GM12864 (cell line): ENCODE results near the gene VAV3.

ENCODE experiments used
- DNase-seq: peaks from one replicate; pipeline ENCODE4 v3.0.0-alpha.2; 2011; ENCODE audit warnings: low read depth
- H3K4me3 ChIP-seq: 2 replicates; pipeline ENCODE4 v1.5.1; 2011; ENCODE audit warnings: mild to moderate bottlenecking, low read depth, low read length, control low read depth
- CTCF ChIP-seq: IDR thresholded peaks from 2 replicates; pipeline ENCODE4 v1.5.1; 2011; ENCODE audit warnings: low read depth, mild to moderate bottlenecking, moderate library complexity, low read length, control low read depth, inconsistent platforms; ENCODE audit errors: missing control alignments

The VAV3 gene

GRCh38 chr1:107547363-107548155 is 417.4 kb downstream of the VAV3 start:
- no peak overlapping the region for H3K4me3 ChIP-seq
- no peak for TF ChIP-seq CTCF
- DNase-seq = no peak

GRCh38 chr1:107546576-107546975 is 418.4 kb downstream of the VAV3 start:
- TF ChIP-seq CTCF = no peak
- H3K4me3 ChIP-seq = no peak overlapping the region
- no peak for DNase-seq

GRCh38 chr1:107545879-107546278 is 419.1 kb downstream of the VAV3 start:
- no peak for TF ChIP-seq CTCF
- no peak overlapping the region for H3K4me3 ChIP-seq
- DNase-seq = no peak

GRCh38 chr1:107545056-107545577 is 419.9 kb downstream of the VAV3 start:
- H3K4me3 ChIP-seq = no peak overlapping the region
- DNase-seq = no peak
- TF ChIP-seq CTCF = no peak

GRCh38 chr1:107544285-107544684 is 420.7 kb downstream of the VAV3 start:
- no peak overlapping the region for H3K4me3 ChIP-seq
- no peak for DNase-seq
- TF ChIP-seq CTCF = no peak

GRCh38 chr1:107541412-107541811 is 423.6 kb downstream of the VAV3 start:
- H3K4me3 ChIP-seq = no peak overlapping the region
- no peak for TF ChIP-seq CTCF
- DNase-seq = no peak

GRCh38 chr1:107538502-107538901 is 426.5 kb downstream of the VAV3 start:
- no peak for DNase-seq
- TF ChIP-seq CTCF = no peak
- no peak overlapping the region for H3K4me3 ChIP-seq
